CD4-positive, alpha-beta T cell (primary cell): ENCODE measurements around the gene PLPP2. TPM values are rescaled to one million over a fixed set of nuclear protein-coding genes. Genes with fewer than 3 reads are reported as not detected.

Source experiments
- ATAC-seq: fragments of 200-7000 bp; cut with Tn5 transposase; one replicate; pipeline ENCODE4 v1.10.0; 2022; ENCODE audit warnings: mild to moderate bottlenecking; ENCODE audit not compliant: poor library complexity
- CTCF ChIA-PET: fragments of 350-600 bp; sonication (Branson Sonifier 250); formaldehyde crosslinking; loops from one replicate; lab custom pipeline; 2021; ENCODE audit warnings: antibody characterized with exemption, inconsistent platforms; lab: Charles Lee
- POLR2A ChIA-PET: fragments of 350-600 bp; sonication (Branson Sonifier 250); formaldehyde crosslinking; loops from one replicate; lab custom pipeline; 2021; ENCODE audit warnings: antibody characterized with exemption, inconsistent platforms; lab: Charles Lee
- DNase-seq, 14 experiments: peaks; one replicate each; pipeline ENCODE4 v3.0.0-alpha.2; 2013 to 2020; ENCODE audit warnings: mixed read lengths in 2 of 14
- H3K27ac ChIP-seq, 2 donors: one replicate each; pipeline versions ENCODE4 v1.5.1 to v1.7.0; 2013; ENCODE audit warnings: low read length in 2 of 2, low read depth in 1 of 2, mild to moderate bottlenecking in 1 of 2
- H3K27me3 ChIP-seq, 2 experiments: 1 replicate in 1 of 2; 2 replicates in 1 of 2; pipeline versions ENCODE4 v1.6.1 to v1.7.0; 2013; ENCODE audit warnings: low read length in 2 of 2, control low read depth in 1 of 2, mild to moderate bottlenecking in 1 of 2, moderate library complexity in 1 of 2; ENCODE audit not compliant: insufficient read depth in 2 of 2, control insufficient read depth in 1 of 2
- H3K36me3 ChIP-seq: one replicate; pipeline ENCODE4 v1.6.1; 2013; ENCODE audit warnings: low read length, control low read depth; ENCODE audit not compliant: insufficient read depth
- H3K4me1 ChIP-seq: one replicate; pipeline ENCODE4 v1.6.1; 2013; ENCODE audit warnings: low read length, control low read depth; ENCODE audit not compliant: insufficient read depth
- H3K4me3 ChIP-seq: one replicate; pipeline ENCODE4 v1.5.1; 2013; ENCODE audit warnings: mild to moderate bottlenecking, low read length, moderate library complexity
- H3K9me3 ChIP-seq, 2 experiments: 1 replicate in 1 of 2; 2 replicates in 1 of 2; pipeline versions ENCODE4 v1.6.1 to v1.7.0; 2013; ENCODE audit warnings: low read length in 2 of 2, mild to moderate bottlenecking in 2 of 2, control low read depth in 1 of 2, moderate library complexity in 1 of 2; ENCODE audit not compliant: control insufficient read depth in 1 of 2, insufficient read depth in 1 of 2
- H3K27ac Mint-ChIP-seq: one replicate; pipeline ENCODE4 v1.8.0; 2020; ENCODE audit warnings: mixed read lengths
- H3K27me3 Mint-ChIP-seq: one replicate; pipeline ENCODE4 v1.8.0; 2021; ENCODE audit warnings: mixed read lengths
- H3K36me3 Mint-ChIP-seq: one replicate; pipeline ENCODE4 v1.8.0; 2021; ENCODE audit warnings: low read depth, mixed read lengths
- H3K4me1 Mint-ChIP-seq: one replicate; pipeline ENCODE4 v1.8.0; 2021; ENCODE audit warnings: low read depth, mixed read lengths
- H3K4me3 Mint-ChIP-seq: one replicate; pipeline ENCODE4 v1.8.0; 2020; ENCODE audit warnings: mild to moderate bottlenecking, mixed read lengths
- H3K9me3 Mint-ChIP-seq: one replicate; pipeline ENCODE4 v1.8.0; 2020; ENCODE audit warnings: mixed read lengths
- intact Hi-C, 2 experiments: fragments of 100-400 bp; cut with DNase I in 1 of 2; cut with micrococcal nuclease in 1 of 2; formaldehyde crosslinking; loops; one replicate each; pipeline versions ENCODE4 v1.15.1 to v1.9.0; 2023 to 2025; cut with DNase I, micrococcal nuclease
- total RNA-seq, 174 experiments: library from RNA in 2 of 174; stranded (reverse) in 2 of 174; gene quantifications; one replicate each; pipeline ENCODE4 v1.2.3 and lab custom pipeline; 2021 to 2026
- TF ChIP-seq, protein P1 (sequence below): fragments of 200-600 bp; IDR thresholded peaks from one replicate; pipeline ENCODE4 v1.8.0; 2022; ENCODE audit warnings: antibody characterized with exemption, mild to moderate bottlenecking

PLPP2 gene
- total RNA-seq, 2 experiments from 2014 or later, result 0.64 TPM; not detected in 1

- Histone ChIP-seq H3K4me1 (no peaks in the 10 kb centered on the region), H3K27me3 (no peaks in the 10 kb centered on the region), H3K36me3 (peaks cover 41% of the 10 kb centered on the region), H3K9me3 (no peaks in the 10 kb centered on the region), H3K27ac (no peak overlapping the region), H3K4me3 (no peak overlapping the region)
- ChIA-PET CTCF (no interaction called here), POLR2A (no interaction called here)
- H3K9me3 Mint-ChIP-seq, result no peaks in the 10 kb centered on the region
- ATAC-seq (no peak), DNase-seq (no peak)
- TF ChIP-seq, protein P1, sequence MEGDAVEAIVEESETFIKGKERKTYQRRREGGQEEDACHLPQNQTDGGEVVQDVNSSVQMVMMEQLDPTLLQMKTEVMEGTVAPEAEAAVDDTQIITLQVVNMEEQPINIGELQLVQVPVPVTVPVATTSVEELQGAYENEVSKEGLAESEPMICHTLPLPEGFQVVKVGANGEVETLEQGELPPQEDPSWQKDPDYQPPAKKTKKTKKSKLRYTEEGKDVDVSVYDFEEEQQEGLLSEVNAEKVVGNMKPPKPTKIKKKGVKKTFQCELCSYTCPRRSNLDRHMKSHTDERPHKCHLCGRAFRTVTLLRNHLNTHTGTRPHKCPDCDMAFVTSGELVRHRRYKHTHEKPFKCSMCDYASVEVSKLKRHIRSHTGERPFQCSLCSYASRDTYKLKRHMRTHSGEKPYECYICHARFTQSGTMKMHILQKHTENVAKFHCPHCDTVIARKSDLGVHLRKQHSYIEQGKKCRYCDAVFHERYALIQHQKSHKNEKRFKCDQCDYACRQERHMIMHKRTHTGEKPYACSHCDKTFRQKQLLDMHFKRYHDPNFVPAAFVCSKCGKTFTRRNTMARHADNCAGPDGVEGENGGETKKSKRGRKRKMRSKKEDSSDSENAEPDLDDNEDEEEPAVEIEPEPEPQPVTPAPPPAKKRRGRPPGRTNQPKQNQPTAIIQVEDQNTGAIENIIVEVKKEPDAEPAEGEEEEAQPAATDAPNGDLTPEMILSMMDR, result no peak
- H3K27ac Mint-ChIP-seq, result no peak overlapping the region
- peaks cover 39% of the 10 kb centered on the region for H3K36me3 Mint-ChIP-seq
- no peaks in the 10 kb centered on the region for H3K4me1 Mint-ChIP-seq
- intact Hi-C loops, result no loop called here
- no peak overlapping the region for H3K4me3 Mint-ChIP-seq
- H3K27me3 Mint-ChIP-seq, result no peaks in the 10 kb centered on the region
Observed at GRCh38 chr19:307793-308420, 16.7 kb upstream of the PLPP2 start.

GRCh38 chr19:307111-307531 is 15.9 kb upstream of the PLPP2 start:
- Mint-ChIP-seq H3K4me3 (no peak overlapping the region), H3K27ac (no peak overlapping the region), H3K9me3 (no peaks in the 10 kb centered on the region), H3K27me3 (no peaks in the 10 kb centered on the region), H3K36me3 (peaks cover 39% of the 10 kb centered on the region), H3K4me1 (no peaks in the 10 kb centered on the region)
- DNase-seq (no peak), ATAC-seq (no peak)
- H3K4me1 ChIP-seq, result no peaks in the 10 kb centered on the region
- H3K36me3 ChIP-seq, result peaks cover 41% of the 10 kb centered on the region
- H3K27ac ChIP-seq, result no peak overlapping the region
- intact Hi-C loops, result no loop called here
- H3K9me3 ChIP-seq, result no peaks in the 10 kb centered on the region
- H3K27me3 ChIP-seq, result no peaks in the 10 kb centered on the region
- POLR2A ChIA-PET, result no interaction called here
- TF ChIP-seq, protein P1, result no peak
- H3K4me3 ChIP-seq, result no peak overlapping the region
- CTCF ChIA-PET, result no interaction called here

- Histone ChIP-seq H3K27ac (no peak overlapping the region), H3K27me3 (no peaks in the 10 kb centered on the region), H3K4me1 (no peaks in the 10 kb centered on the region), H3K9me3 (no peaks in the 10 kb centered on the region), H3K36me3 (peaks cover 35% of the 10 kb centered on the region), H3K4me3 (no peak overlapping the region)
- POLR2A ChIA-PET, result no interaction called here
- H3K4me3 Mint-ChIP-seq, result no peak overlapping the region
- no peaks in the 10 kb centered on the region for H3K9me3 Mint-ChIP-seq
- TF ChIP-seq, protein P1, result no peak
- intact Hi-C loops, result no loop called here
- no peak overlapping the region for H3K27ac Mint-ChIP-seq
- CTCF ChIA-PET, result no interaction called here
- H3K36me3 Mint-ChIP-seq, result peaks cover 34% of the 10 kb centered on the region
- no peaks in the 10 kb centered on the region for H3K27me3 Mint-ChIP-seq
- DNase-seq, result no peak
- ATAC-seq, result no peak
- no peaks in the 10 kb centered on the region for H3K4me1 Mint-ChIP-seq
Observed at GRCh38 chr19:306151-306900, 15.1 kb upstream of the PLPP2 start.
